Measurements from ENCODE around the gene JADE1.

Gene JADE1

DNA sequence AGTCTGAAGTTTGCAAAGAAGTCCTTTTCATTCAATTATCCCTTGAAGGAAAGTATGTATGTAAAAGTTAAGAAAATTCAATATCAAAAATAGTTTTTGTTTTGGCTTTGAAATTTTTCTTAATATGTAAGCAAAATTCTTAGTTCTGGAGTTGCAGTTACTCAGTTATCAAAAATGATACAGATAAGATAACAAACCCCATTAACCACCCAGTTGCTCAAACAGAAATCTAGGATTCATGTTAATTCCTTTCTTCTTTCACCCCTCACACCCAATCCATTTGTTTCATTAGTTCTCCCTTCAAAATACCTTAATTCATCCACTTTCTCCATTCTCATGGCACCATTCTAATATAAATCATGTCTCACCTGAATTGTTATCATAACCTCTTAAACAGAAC, 40.5 kb upstream of the JADE1 start:
- Histone ChIP-seq H3K9me3 (ENCODE audit: insufficient read depth, low read length) (no peaks in the 10 kb centered on the region), H4K20me1 (ENCODE audit: low read depth, low read length) (no peaks in the 10 kb centered on the region)

DNA sequence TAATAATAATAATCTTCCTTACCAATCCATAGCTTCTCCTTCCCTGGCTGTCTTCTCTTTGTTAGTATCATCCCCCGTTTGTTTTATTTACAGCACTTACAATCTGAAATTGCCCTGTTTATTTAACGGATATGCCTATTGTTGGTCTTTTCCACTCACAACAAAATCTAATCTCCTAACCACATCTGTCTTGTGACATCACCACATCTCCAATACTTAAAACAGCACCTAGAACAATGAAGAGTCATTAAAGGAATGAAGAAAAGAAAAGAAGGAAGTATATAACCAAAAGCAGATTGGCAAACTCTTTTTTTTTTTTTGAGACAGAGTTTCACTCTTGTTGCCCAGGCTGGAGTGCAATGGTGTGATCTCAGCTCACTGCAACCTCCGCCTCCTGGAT, 38.7 kb upstream of the JADE1 start:
- Histone ChIP-seq H3K4me3 (ENCODE audit: insufficient read depth, low read length, poor library complexity, severe bottlenecking) (no peak overlapping the region), H2AFZ (ENCODE audit: low read depth, low read length, severe bottlenecking) (no peak overlapping the region), H3K9ac (ENCODE audit: low read length) (no peak overlapping the region), H3K9me2 (replicated peaks; ENCODE audit: insufficient read depth, low read length) (no peaks in the 10 kb centered on the region), H3F3A (ENCODE audit: insufficient read depth) (no peaks in the 10 kb centered on the region), H3K79me2 (ENCODE audit: insufficient read depth, low read length) (no peaks in the 10 kb centered on the region), H3K9me3 (ENCODE audit: insufficient read depth, low read length) (no peaks in the 10 kb centered on the region), H4K20me1 (ENCODE audit: low read depth, low read length) (no peaks in the 10 kb centered on the region), H3K36me3 (ENCODE audit: low read length) (no peaks in the 10 kb centered on the region), H3K27ac (ENCODE audit: low read depth, low read length) (no peak overlapping the region), H3K4me2 (ENCODE audit: low read depth, low read length, poor library complexity, severe bottlenecking) (no peak overlapping the region), H3K27me3 (ENCODE audit: low read length) (no peaks in the 10 kb centered on the region)
- TF ChIP-seq, protein P1, sequence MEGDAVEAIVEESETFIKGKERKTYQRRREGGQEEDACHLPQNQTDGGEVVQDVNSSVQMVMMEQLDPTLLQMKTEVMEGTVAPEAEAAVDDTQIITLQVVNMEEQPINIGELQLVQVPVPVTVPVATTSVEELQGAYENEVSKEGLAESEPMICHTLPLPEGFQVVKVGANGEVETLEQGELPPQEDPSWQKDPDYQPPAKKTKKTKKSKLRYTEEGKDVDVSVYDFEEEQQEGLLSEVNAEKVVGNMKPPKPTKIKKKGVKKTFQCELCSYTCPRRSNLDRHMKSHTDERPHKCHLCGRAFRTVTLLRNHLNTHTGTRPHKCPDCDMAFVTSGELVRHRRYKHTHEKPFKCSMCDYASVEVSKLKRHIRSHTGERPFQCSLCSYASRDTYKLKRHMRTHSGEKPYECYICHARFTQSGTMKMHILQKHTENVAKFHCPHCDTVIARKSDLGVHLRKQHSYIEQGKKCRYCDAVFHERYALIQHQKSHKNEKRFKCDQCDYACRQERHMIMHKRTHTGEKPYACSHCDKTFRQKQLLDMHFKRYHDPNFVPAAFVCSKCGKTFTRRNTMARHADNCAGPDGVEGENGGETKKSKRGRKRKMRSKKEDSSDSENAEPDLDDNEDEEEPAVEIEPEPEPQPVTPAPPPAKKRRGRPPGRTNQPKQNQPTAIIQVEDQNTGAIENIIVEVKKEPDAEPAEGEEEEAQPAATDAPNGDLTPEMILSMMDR (IDR thresholded peaks at IDR 0.05; ENCODE audit: insufficient read depth, low read length, poor library complexity, severe bottlenecking): no peak
- TF ChIP-seq EZH2phosphoT487 (conservative IDR thresholded peaks at IDR 0.05; ENCODE audit: low read length): no peak

More for the DNA sequence above, 40.5 kb upstream of the JADE1 start:
- TF ChIP-seq, protein P1 (IDR thresholded peaks at IDR 0.05; ENCODE audit: insufficient read depth, low read length, poor library complexity, severe bottlenecking): no peak
- Histone ChIP-seq H3K9me2 (replicated peaks; ENCODE audit: insufficient read depth, low read length) (no peaks in the 10 kb centered on the region), H3K4me2 (ENCODE audit: low read depth, low read length, poor library complexity, severe bottlenecking) (no peak overlapping the region), H3K27ac (ENCODE audit: low read depth, low read length) (no peak overlapping the region), H3K79me2 (ENCODE audit: insufficient read depth, low read length) (no peaks in the 10 kb centered on the region), H3F3A (ENCODE audit: insufficient read depth) (no peaks in the 10 kb centered on the region), H3K27me3 (ENCODE audit: low read length) (no peaks in the 10 kb centered on the region), H3K4me3 (ENCODE audit: insufficient read depth, low read length, poor library complexity, severe bottlenecking) (no peak overlapping the region), H2AFZ (ENCODE audit: low read depth, low read length, severe bottlenecking) (no peak overlapping the region), H3K9ac (ENCODE audit: low read length) (no peak overlapping the region), H3K36me3 (ENCODE audit: low read length) (no peaks in the 10 kb centered on the region)

DNA sequence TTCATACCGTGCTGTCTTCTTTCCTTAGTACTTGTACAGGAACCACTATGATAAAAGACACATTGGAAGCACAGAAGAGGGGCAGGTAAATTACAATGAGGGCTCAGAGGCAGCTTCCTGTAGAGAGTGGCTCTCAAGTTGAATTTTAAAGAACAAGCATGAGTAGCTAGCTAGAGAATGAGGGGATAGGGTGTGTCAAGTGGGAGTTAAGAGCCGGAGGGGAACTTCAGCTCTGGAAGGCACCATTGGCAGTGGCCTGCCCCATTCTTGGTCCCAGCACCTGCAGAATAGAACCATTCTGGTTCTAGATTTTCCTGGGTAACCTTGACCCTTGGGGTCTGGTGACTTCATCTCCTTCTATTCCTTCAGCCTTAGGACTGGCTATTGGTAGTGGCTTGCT, 34.0 kb upstream of the JADE1 start:
- no peak overlapping the region for H3K4me2 ChIP-seq (ENCODE audit: low read depth, low read length, poor library complexity, severe bottlenecking)
- no peaks in the 10 kb centered on the region for H3F3A ChIP-seq (ENCODE audit: insufficient read depth)
- H3K27ac ChIP-seq (ENCODE audit: low read depth, low read length): no peak overlapping the region
- TF ChIP-seq EZH2phosphoT487 (conservative IDR thresholded peaks at IDR 0.05; ENCODE audit: low read length): no peak
- TF ChIP-seq, protein P1 (IDR thresholded peaks at IDR 0.05; ENCODE audit: insufficient read depth, low read length, poor library complexity, severe bottlenecking): no peak
- no peaks in the 10 kb centered on the region for H3K27me3 ChIP-seq (ENCODE audit: low read length)
- no peaks in the 10 kb centered on the region for H3K36me3 ChIP-seq (ENCODE audit: low read length)
- H3K9me2 ChIP-seq (replicated peaks; ENCODE audit: insufficient read depth, low read length): no peaks in the 10 kb centered on the region
- no peaks in the 10 kb centered on the region for H4K20me1 ChIP-seq (ENCODE audit: low read depth, low read length)
- no peak overlapping the region for H3K9ac ChIP-seq (ENCODE audit: low read length)
- no peaks in the 10 kb centered on the region for H3K79me2 ChIP-seq (ENCODE audit: insufficient read depth, low read length)
- no peak overlapping the region for H3K4me3 ChIP-seq (ENCODE audit: insufficient read depth, low read length, poor library complexity, severe bottlenecking)
- no peaks in the 10 kb centered on the region for H3K9me3 ChIP-seq (ENCODE audit: insufficient read depth, low read length)
- no peak overlapping the region for H2AFZ ChIP-seq (ENCODE audit: low read depth, low read length, severe bottlenecking)

DNA sequence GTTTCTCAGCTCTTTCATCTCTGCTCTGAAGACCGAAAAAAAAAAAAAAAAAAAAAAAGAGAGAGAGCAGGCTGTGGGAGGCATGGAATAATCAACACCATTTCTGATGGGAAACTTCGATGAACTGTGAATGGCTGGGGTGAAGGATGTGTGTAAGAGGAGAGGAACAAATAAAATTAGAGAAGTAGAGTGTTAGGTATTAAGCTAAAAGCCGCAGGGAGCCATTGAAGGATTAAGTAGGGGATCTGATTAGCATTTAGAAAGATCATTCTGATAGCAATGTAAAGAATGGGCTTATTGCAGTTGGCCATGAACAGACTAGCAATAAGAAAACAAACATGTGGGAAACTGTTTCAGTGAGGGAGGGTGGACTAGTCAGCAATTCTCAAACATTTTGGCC, 33.6 kb upstream of the JADE1 start:
- H3K4me3 ChIP-seq (ENCODE audit: insufficient read depth, low read length, poor library complexity, severe bottlenecking): no peak overlapping the region
- TF ChIP-seq, protein P1 (IDR thresholded peaks at IDR 0.05; ENCODE audit: insufficient read depth, low read length, poor library complexity, severe bottlenecking): no peak
- TF ChIP-seq EZH2phosphoT487 (conservative IDR thresholded peaks at IDR 0.05; ENCODE audit: low read length): no peak
- H3K36me3 ChIP-seq (ENCODE audit: low read length): no peaks in the 10 kb centered on the region
- H3K9ac ChIP-seq (ENCODE audit: low read length): no peak overlapping the region
- H3K9me3 ChIP-seq (ENCODE audit: insufficient read depth, low read length): no peaks in the 10 kb centered on the region
- no peaks in the 10 kb centered on the region for H4K20me1 ChIP-seq (ENCODE audit: low read depth, low read length)
- no peaks in the 10 kb centered on the region for H3K27me3 ChIP-seq (ENCODE audit: low read length)
- H3K9me2 ChIP-seq (replicated peaks; ENCODE audit: insufficient read depth, low read length): no peaks in the 10 kb centered on the region
- no peak overlapping the region for H3K27ac ChIP-seq (ENCODE audit: low read depth, low read length)
- no peak overlapping the region for H2AFZ ChIP-seq (ENCODE audit: low read depth, low read length, severe bottlenecking)
- no peaks in the 10 kb centered on the region for H3F3A ChIP-seq (ENCODE audit: insufficient read depth)
- H3K4me2 ChIP-seq (ENCODE audit: low read depth, low read length, poor library complexity, severe bottlenecking): no peak overlapping the region
- H3K79me2 ChIP-seq (ENCODE audit: insufficient read depth, low read length): no peaks in the 10 kb centered on the region
